K562 (cell line): Measurements from ENCODE around the gene ZC3H13. TPM values are rescaled to one million over a fixed set of nuclear protein-coding genes. Genes with fewer than 3 reads are reported as not detected.

Source experiments
- BDP1 ChIP-seq: IDR thresholded peaks from 3 replicates; pipeline ENCODE4 v1.6.1; 2011; ENCODE audit not compliant: insufficient read length, insufficient read depth
- CAMTA2 ChIP-seq: fragments of 250-450 bp; sonication (Bioruptor Pico); conservative IDR thresholded peaks from 2 replicates; pipeline ENCODE4 v1.5.1; 2022
- CHD1 ChIP-seq: fragments of 200-600 bp; sonication (generic); IDR thresholded peaks from one replicate; pipeline ENCODE4 v1.6.1; 2012; ENCODE audit warnings: mild to moderate bottlenecking, moderate library complexity, low read length, inconsistent platforms
- EGR1 ChIP-seq: fragments of 450-650 bp; conservative IDR thresholded peaks from 2 replicates; pipeline ENCODE4 v1.6.1; 2017; ENCODE audit warnings: mild to moderate bottlenecking
- ESRRB ChIP-seq: fragments of 250-450 bp; sonication (Bioruptor Pico); IDR thresholded peaks from 2 replicates; pipeline ENCODE4 v1.5.0; 2020; ENCODE audit warnings: mild to moderate bottlenecking, moderate library complexity, borderline replicate concordance
- FOXJ2 ChIP-seq: fragments of 200-800 bp; sonication (Bioruptor generic); IDR thresholded peaks from 2 replicates; pipeline ENCODE4 v1.6.1; 2016; ENCODE audit warnings: missing genetic modification characterization, missing compliant biosample characterization
- HIVEP1 ChIP-seq: fragments of 250-450 bp; sonication (Bioruptor Pico); IDR thresholded peaks from 2 replicates; pipeline ENCODE4 v1.4.0; 2020; ENCODE audit warnings: mild to moderate bottlenecking
- KAT7 ChIP-seq: sonication (generic); formaldehyde crosslinking; IDR thresholded peaks from 2 replicates; pipeline ENCODE4 v1.8.0; 2022; ENCODE audit warnings: missing genetic modification reagents, mild to moderate bottlenecking, borderline replicate concordance
- KAT8 ChIP-seq: fragments of 450-650 bp; IDR thresholded peaks from 2 replicates; pipeline ENCODE4 v1.6.1; 2016; ENCODE audit warnings: low read depth, mild to moderate bottlenecking
- MEIS2 ChIP-seq: fragments of 450-650 bp; IDR thresholded peaks from 2 replicates; pipeline ENCODE4 v1.6.1; 2014; ENCODE audit warnings: mild to moderate bottlenecking; ENCODE audit not compliant: partially characterized antibody
- PYGO2 ChIP-seq: fragments of 450-650 bp; IDR thresholded peaks from 2 replicates; pipeline ENCODE4 v1.6.1; 2016; ENCODE audit warnings: mild to moderate bottlenecking, missing genetic modification characterization, moderate library complexity, missing compliant biosample characterization
- RBM25 ChIP-seq: fragments of 200-400 bp; formaldehyde crosslinking; IDR thresholded peaks from 2 replicates; pipeline ENCODE4 v1.6.1; 2018; ENCODE audit warnings: low read length, low read depth, moderate library complexity; ENCODE audit not compliant: severe bottlenecking
- SRSF3 ChIP-seq: fragments of 200-400 bp; formaldehyde crosslinking; IDR thresholded peaks from 2 replicates; pipeline ENCODE4 v1.6.1; 2016; ENCODE audit warnings: mild to moderate bottlenecking, low read length, moderate library complexity; ENCODE audit not compliant: insufficient read depth
- TARDBP ChIP-seq: fragments of 450-650 bp; IDR thresholded peaks from 2 replicates; pipeline ENCODE4 v1.6.1; 2016
- ZNF232 ChIP-seq: sonication (generic); formaldehyde crosslinking; IDR thresholded peaks from 2 replicates; pipeline ENCODE4 v1.8.0; 2022; ENCODE audit warnings: mild to moderate bottlenecking, missing genetic modification reagents
- ZNF324 ChIP-seq: fragments of 250-450 bp; sonication (Bioruptor Pico); IDR thresholded peaks from 2 replicates; pipeline ENCODE4 v1.4.0; 2020; ENCODE audit warnings: mild to moderate bottlenecking
- ZNF384 ChIP-seq: IDR thresholded peaks from 2 replicates; pipeline ENCODE4 v1.6.1; 2012; ENCODE audit warnings: low read depth, low read length, improper control_type of control experiment
- ZNF512 ChIP-seq: IDR thresholded peaks from 2 replicates; pipeline ENCODE4 v1.6.1; 2016; ENCODE audit warnings: missing genetic modification characterization, missing compliant biosample characterization
- ZNF589 ChIP-seq: fragments of 200-800 bp; sonication (Bioruptor generic); IDR thresholded peaks from 2 replicates; pipeline ENCODE4 v1.6.1; 2016; ENCODE audit warnings: low read depth, missing genetic modification characterization, missing compliant biosample characterization
- polyA plus RNA-seq, 8 experiments: library from polyadenylated mRNA; depleted of rRNA in 4 of 8; stranded (reverse) in 5 of 8; unstranded in 3 of 8; fragments of >200 nt; fragmentation: Nextera tagmentation in 2 of 8; fragmentation: Illumina TruSeq in 1 of 8; extraction: Ambion mirVana in 2 of 8; extraction: Trizol in 1 of 8; gene quantifications; 2 replicates each; pipeline versions ENCODE4 v1.2.1 to v1.2.3, GENCODE V29; 2011 to 2014; ENCODE audit warnings: inconsistent platforms in 1 of 8, missing spikeins in 1 of 8
- total RNA-seq, 7 experiments: library from RNA; depleted of rRNA in 6 of 7; stranded (reverse); fragments of >200 nt in 6 of 7; fragmentation: Illumina TruSeq in 2 of 7; extraction: Trizol in 2 of 7; gene quantifications; 2 replicates each; pipeline versions ENCODE4 v1.2.1 to v1.2.3, GENCODE V29; 2011 to 2021; ENCODE audit warnings: low replicate concordance in 1 of 7
- TF ChIP-seq, protein P1 (sequence below): fragments of 450-650 bp; conservative IDR thresholded peaks from 2 replicates; pipeline ENCODE4 v1.6.1; 2016; ENCODE audit warnings: missing genetic modification characterization, low read depth, mild to moderate bottlenecking, missing compliant biosample characterization, moderate library complexity
- TF ChIP-seq, protein P2 (sequence below): sonication (generic); formaldehyde crosslinking; IDR thresholded peaks from 2 replicates; pipeline ENCODE4 v1.8.0; 2022; ENCODE audit warnings: missing genetic modification reagents, mild to moderate bottlenecking, moderate library complexity, borderline replicate concordance
- TF ChIP-seq, protein P3 (sequence below): fragments of 250-450 bp; sonication (Bioruptor Pico); IDR thresholded peaks from 2 replicates; pipeline ENCODE4 v1.8.0; 2021; ENCODE audit warnings: borderline replicate concordance, mild to moderate bottlenecking, moderate library complexity; ENCODE audit not compliant: poor library complexity, severe bottlenecking
- TF ChIP-seq, protein P4 (sequence below): fragments of 450-650 bp; IDR thresholded peaks from 2 replicates; pipeline ENCODE4 v1.7.0; 2016; ENCODE audit warnings: borderline replicate concordance

The ZC3H13 gene
- total and polyA plus RNA-seq, 9 of the 15 experiments (the other 6 are each of a cell fraction or from before 2014, with no cell fraction given): 4.9 to 27.6 (median 12.1) TPM

- TF ChIP-seq ESRRB (CRISPR knock-in tag): no peak
- no peak for TF ChIP-seq ZNF589 (CRISPR knock-in tag)
- TF ChIP-seq KAT8: no peak
- TF ChIP-seq EGR1: peak; percentile 50; the same call in 1 of the 2 replicates
- TF ChIP-seq, protein P1, sequence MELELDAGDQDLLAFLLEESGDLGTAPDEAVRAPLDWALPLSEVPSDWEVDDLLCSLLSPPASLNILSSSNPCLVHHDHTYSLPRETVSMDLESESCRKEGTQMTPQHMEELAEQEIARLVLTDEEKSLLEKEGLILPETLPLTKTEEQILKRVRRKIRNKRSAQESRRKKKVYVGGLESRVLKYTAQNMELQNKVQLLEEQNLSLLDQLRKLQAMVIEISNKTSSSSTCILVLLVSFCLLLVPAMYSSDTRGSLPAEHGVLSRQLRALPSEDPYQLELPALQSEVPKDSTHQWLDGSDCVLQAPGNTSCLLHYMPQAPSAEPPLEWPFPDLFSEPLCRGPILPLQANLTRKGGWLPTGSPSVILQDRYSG (tag): no peak
- TF ChIP-seq, protein P2, sequence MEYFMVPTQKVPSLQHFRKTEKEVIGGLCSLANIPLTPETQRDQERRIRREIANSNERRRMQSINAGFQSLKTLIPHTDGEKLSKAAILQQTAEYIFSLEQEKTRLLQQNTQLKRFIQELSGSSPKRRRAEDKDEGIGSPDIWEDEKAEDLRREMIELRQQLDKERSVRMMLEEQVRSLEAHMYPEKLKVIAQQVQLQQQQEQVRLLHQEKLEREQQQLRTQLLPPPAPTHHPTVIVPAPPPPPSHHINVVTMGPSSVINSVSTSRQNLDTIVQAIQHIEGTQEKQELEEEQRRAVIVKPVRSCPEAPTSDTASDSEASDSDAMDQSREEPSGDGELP (CRISPR knock-in tag): peak; percentile 73
- TF ChIP-seq BDP1: no peak
- no peak for TF ChIP-seq TARDBP
- no peak for TF ChIP-seq CAMTA2 (CRISPR knock-in tag)
- no peak for TF ChIP-seq HIVEP1 (CRISPR knock-in tag)
- no peak for TF ChIP-seq RBM25
- peak; percentile 21 for TF ChIP-seq MEIS2
- TF ChIP-seq ZNF384: no peak
- TF ChIP-seq FOXJ2 (tag): no peak
- no peak for TF ChIP-seq ZNF512 (tag)
- no peak for TF ChIP-seq KAT7 (CRISPR knock-in tag)
- no peak for TF ChIP-seq PYGO2 (tag)
- no peak for TF ChIP-seq CHD1
- TF ChIP-seq ZNF232: no peak
- no peak for TF ChIP-seq ZNF324 (CRISPR knock-in tag)
- TF ChIP-seq, protein P3, sequence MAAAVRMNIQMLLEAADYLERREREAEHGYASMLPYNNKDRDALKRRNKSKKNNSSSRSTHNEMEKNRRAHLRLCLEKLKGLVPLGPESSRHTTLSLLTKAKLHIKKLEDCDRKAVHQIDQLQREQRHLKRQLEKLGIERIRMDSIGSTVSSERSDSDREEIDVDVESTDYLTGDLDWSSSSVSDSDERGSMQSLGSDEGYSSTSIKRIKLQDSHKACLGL (CRISPR knock-in tag): no peak
- TF ChIP-seq, protein P4, sequence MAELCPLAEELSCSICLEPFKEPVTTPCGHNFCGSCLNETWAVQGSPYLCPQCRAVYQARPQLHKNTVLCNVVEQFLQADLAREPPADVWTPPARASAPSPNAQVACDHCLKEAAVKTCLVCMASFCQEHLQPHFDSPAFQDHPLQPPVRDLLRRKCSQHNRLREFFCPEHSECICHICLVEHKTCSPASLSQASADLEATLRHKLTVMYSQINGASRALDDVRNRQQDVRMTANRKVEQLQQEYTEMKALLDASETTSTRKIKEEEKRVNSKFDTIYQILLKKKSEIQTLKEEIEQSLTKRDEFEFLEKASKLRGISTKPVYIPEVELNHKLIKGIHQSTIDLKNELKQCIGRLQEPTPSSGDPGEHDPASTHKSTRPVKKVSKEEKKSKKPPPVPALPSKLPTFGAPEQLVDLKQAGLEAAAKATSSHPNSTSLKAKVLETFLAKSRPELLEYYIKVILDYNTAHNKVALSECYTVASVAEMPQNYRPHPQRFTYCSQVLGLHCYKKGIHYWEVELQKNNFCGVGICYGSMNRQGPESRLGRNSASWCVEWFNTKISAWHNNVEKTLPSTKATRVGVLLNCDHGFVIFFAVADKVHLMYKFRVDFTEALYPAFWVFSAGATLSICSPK: no peak
- no peak for TF ChIP-seq SRSF3
Observed at GRCh38 chr13:46052319-46053161, at the start of gene ZC3H13 (continued).
